C4-2B (cell line): ENCODE data around the gene FOXC1.

Source experiments
- H3K27ac ChIP-seq: fragments of 450-650 bp; 2 replicates; pipeline ENCODE4 v1.5.1; 2017
- CTCF ChIP-seq: fragments of 450-650 bp; conservative IDR thresholded peaks from 2 replicates; pipeline ENCODE4 v1.5.1; 2017; ENCODE audit warnings: mild to moderate bottlenecking
- ZFX ChIP-seq: fragments of 450-650 bp; IDR thresholded peaks from 2 replicates; pipeline ENCODE4 v1.6.1; 2017

FOXC1 gene

GRCh38 chr6:1623769-1624057 is 14.0 kb downstream of the FOXC1 start:
- no peak overlapping the region for H3K27ac ChIP-seq
- no peak for TF ChIP-seq ZFX
- TF ChIP-seq CTCF, result no peak

GRCh38 chr6:1624058-1624850 is 14.5 kb downstream of the FOXC1 start:
- H3K27ac ChIP-seq, result no peak overlapping the region
- TF ChIP-seq ZFX (no peak), CTCF (no peak)

- no peak overlapping the region for H3K27ac ChIP-seq
Observed at GRCh38 chr6:1624851-1625781, 15.4 kb downstream of the FOXC1 start.

GRCh38 chr6:1625794-1626435 is 16.2 kb downstream of the FOXC1 start:
- no peak overlapping the region for H3K27ac ChIP-seq
- TF ChIP-seq CTCF (no peak), ZFX (no peak)

More at GRCh38 chr6:1624851-1625781, 15.4 kb downstream of the FOXC1 start:
- TF ChIP-seq ZFX (no peak), CTCF (no peak)

- H3K27ac ChIP-seq, result no peak overlapping the region
- no peak for TF ChIP-seq ZFX
- no peak for TF ChIP-seq CTCF
Observed at GRCh38 chr6:1626481-1626880, 16.8 kb downstream of the FOXC1 start.

- TF ChIP-seq CTCF (no peak), ZFX (no peak)
- H3K27ac ChIP-seq, result no peak overlapping the region
Observed at GRCh38 chr6:1627827-1628560, 18.3 kb downstream of the FOXC1 start.
